Dermis blood vessel endothelial cell (primary cell): ENCODE measurements around the gene CFI. TPM values are rescaled to one million over a fixed set of nuclear protein-coding genes. Genes with fewer than 3 reads are reported as not detected.

ENCODE experiments used
- DNase-seq: peaks from one replicate; pipeline ENCODE4 v3.0.0; 2010
- total RNA-seq: library from RNA; depleted of rRNA; stranded (reverse); fragments of >200 nt; gene quantifications from 2 replicates; pipeline ENCODE4 v1.2.3, GENCODE V29; 2014

Gene CFI
- 94.8 and 132 TPM in 2 replicates for total RNA-seq

DNA sequence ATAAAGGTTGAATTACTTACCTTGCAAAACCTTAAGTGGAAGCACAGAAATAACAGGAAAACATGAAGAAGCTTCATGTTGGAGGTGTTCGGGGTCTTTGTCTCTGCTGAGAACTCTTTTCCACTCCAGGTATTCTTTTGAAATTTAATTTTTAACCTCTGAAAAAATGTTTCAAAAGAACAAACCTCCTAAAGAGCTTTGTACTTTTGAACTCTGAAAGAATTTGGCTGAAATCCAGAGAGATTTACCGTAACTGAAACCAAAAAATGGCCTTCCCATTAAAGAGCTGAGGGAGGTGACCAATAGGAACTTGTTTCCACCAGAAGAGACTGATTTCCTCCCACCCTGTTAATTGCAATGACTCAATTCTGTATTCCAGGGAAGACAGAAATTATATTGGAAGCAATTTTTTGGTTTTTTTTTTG is at the start of gene CFI:
CFI (minus strand) TSS at position 105 of the 425 bp plus-strand sequence; CDS start at position 77, 28 bp downstream.
- peak; percentile 83 for DNase-seq

DNA sequence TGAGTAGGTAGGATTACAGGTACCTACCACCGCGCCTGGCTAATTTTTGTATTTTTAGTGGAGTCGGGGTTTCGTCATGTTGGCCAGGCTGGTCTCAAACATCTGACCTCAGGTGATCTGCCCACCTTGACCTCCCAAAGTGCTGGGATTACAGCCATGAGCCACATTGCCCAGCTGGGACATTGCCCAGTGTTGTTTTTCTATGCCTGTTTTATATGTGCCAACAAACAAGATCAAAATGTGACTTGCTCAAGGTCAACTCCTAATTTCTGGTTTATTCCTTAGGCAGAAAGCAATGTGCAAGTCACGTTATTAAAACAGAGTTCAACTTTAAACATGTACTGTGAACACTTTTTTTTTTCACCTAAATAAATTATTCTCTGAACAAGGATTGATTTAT is 48.8 kb upstream of the CFI start:
- no peak for DNase-seq

- DNase-seq, result no peak
Measured at GRCh38 chr4:109848501-109848900, 46.7 kb upstream of the CFI start.

DNA sequence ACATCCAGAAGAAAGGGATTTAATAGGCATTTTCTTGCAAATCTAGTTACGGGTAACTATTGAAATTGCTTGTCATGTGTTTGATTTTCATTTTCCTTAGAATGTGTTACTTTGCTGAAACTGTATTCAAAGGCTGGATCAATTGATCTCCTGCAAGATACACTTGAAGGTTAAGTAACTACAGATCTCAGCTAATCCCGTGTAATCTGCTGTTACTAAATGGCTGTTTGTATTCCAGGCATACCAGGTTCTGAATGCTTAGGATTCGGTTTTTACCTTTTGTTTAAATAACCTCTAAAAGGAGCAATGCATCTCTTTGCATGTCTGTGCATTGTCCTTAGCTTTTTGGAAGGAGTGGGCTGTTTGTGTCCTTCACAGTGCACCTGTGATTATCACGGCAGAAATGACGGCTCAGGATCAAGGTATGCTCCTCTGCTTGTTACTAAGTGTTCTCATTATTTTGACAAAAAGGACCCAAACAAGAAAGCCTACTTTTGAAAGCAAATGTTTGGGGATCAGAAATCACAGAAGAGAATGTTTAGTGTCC is 46.2 kb upstream of the CFI start, which contains the start of gene LRIT3:
LRIT3 (plus strand) TSS at position 212 of the 547 bp plus-strand sequence; CDS start at position 307, 95 bp downstream.
- DNase-seq, result no peak

GRCh38 chr4:109846395-109847098 is 44.7 kb upstream of the CFI start:
- DNase-seq, result no peak

DNA sequence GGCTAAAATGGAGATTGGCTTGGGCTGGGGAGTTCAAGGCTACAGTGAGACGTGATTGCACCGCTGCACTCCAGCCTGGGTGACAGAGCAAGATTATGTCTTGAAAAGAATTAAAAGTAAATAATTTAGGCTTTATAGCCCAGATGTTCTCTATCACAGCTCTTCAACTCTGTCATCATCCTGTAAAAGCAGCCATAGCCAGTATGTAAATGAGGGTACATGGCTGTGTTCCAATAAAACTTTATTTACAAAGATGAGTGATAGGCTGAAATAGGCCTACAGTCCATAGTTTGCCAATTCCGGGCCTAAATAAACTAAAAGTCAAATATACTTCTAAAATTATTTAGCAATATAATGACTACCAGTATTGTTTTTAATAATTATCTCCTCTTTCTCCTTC is 35.2 kb upstream of the CFI start:
- DNase-seq, result no peak

DNA sequence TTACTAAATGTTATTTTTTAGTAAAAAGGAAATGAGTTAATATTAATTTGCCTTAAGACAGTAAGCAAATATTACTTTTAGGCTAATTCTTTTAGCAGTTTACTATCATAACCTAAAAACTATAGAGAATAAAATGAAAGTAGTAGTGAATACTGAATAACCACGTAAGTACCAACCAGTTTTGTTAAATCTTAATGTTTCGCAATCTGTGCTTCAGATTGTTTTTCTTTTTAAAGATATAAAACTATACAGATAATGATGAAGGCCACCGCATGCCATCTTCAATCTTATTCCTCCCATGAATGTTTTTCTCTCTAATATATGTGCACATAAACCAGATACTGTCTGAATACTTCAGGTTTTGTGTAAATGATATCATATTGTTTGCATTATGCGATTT is 32.0 kb upstream of the CFI start:
- no peak for DNase-seq

DNA sequence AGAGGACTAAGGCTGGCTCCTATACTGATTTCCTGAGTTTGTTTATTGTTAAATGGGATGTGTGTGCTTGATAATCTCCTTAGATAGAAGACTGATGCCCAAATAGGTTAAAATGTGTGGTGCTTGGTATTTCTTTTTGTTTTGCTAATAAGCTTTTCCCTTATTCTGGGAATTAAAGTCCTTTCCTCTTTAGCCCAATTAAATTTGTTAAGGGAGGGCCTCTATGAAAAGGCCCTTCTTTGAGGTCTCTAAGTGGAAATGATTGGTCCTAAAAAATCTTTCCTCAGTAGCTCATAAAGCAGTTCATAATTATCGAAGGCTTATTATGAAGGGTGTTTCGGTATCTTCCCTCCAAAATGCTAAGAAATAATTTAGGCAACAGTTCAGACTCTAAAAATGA is 25.9 kb upstream of the CFI start, which contains the start of gene RRH:
RRH (plus strand) TSS at position 301 of the 400 bp plus-strand sequence; CDS start at position 357, 56 bp downstream.
- DNase-seq, result no peak

GRCh38 chr4:109826719-109827118 is 24.9 kb upstream of the CFI start:
- peak; percentile 43 for DNase-seq

GRCh38 chr4:109821185-109821584 is 19.4 kb upstream of the CFI start:
- no peak for DNase-seq

DNA sequence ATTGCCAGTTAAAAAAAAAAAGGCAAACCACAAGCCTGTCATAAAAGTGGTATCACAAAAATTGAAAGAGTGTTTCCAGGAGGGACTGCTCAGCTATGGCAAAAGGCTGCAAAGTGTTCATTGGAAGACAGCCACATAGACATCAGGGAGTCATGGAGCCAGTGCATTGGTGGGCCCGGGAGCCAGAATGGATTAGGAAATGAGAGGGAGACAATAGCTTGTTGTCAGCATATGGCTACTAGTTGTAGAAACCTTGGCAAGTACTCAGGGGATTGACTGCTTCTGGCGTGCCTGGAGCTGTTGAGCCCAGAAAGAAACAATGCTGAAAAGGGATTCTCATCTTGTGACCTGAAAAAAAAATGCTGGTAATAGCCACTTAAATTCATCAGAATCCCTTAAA is 18.8 kb upstream of the CFI start:
- peak; percentile 21 for DNase-seq

- no peak for DNase-seq
Measured at GRCh38 chr4:109818268-109818667, 16.5 kb upstream of the CFI start.

- no peak for DNase-seq
Measured at GRCh38 chr4:109816894-109817293, 15.1 kb upstream of the CFI start.

DNA sequence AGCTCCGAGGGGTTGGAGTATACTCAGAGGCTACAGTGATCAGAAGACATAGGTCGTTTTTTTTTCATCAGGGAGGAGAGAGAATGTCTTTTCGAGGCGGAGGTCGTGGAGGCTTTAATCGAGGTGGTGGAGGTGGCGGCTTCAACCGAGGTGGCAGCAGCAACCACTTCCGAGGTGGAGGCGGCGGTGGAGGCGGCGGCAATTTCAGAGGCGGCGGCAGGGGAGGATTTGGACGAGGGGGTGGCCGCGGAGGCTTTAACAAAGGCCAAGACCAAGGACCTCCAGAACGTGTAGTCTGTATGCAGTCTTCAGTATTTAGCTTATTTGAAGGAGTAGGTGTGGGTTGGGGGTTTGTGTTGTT is 14.3 kb upstream of the CFI start:
- peak; percentile 20 for DNase-seq

DNA sequence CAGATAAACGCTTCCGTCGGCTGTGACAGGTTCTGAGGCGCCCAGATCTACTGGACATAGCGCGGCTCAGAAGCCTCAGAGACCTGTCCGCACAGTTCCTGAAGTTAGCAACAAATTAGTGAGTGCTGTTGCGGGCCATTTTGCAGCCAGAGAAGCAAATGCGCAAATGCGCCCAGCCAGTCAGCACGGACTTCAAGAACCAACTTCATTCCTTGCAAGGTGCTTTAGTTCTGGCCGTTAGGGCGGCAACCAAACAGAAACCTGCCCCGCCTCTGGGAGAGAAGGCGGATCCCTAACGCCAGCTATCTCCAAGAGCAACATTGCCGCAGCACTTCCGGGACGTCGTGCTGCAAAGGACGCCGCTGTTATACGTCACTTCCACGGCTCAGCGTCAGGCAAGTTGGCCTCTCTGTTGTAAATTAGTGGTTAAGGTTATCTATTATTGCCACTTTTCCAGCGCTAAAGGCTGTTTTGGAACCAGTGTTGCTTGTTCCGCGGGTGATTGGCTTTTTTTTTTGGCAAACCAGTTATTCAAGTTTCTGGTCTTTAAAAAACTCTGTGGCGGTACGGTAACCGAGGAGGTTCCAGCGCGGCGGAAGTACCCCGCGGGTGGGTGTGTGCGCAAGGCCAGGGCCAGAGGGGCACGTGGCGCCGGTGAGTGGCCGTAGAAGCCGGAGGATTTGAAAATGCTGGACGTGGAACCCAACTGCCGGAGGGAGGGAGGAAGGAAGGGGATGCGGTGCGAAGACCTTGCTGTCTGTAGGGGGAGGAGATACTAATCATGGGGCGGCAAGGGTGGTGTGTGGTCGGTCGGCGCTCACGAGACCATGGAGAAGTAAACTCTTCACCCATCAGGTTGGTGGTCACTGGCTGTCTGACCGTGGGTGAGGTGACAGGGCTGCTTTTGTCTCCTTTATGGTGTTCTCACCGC is 13.6 kb upstream of the CFI start, which contains the start of gene GAR1:
GAR1 (plus strand) TSS at position 612 of the 931 bp plus-strand sequence. CDS start 403 bp downstream, outside the sequence.
- DNase-seq, result peak; percentile 96

DNA sequence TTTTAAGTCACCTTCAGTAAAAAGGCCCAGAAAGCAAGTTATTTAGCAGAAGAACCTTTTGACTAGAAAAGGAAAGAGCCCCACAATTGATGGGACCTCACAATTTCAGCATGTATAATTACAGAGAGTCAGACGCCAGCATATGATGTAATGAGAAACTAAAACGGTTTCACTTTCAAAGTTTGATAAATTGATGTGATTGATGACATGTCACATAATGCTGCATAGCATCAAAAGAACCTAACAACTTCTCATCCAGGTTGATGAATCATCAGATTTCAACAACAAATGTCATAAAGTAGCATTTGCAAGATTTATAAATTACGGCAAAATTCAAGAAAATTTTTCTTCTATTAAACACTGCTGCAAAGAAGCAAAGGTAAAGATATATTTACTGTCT is 9.9 kb upstream of the CFI start:
- DNase-seq, result no peak

DNA sequence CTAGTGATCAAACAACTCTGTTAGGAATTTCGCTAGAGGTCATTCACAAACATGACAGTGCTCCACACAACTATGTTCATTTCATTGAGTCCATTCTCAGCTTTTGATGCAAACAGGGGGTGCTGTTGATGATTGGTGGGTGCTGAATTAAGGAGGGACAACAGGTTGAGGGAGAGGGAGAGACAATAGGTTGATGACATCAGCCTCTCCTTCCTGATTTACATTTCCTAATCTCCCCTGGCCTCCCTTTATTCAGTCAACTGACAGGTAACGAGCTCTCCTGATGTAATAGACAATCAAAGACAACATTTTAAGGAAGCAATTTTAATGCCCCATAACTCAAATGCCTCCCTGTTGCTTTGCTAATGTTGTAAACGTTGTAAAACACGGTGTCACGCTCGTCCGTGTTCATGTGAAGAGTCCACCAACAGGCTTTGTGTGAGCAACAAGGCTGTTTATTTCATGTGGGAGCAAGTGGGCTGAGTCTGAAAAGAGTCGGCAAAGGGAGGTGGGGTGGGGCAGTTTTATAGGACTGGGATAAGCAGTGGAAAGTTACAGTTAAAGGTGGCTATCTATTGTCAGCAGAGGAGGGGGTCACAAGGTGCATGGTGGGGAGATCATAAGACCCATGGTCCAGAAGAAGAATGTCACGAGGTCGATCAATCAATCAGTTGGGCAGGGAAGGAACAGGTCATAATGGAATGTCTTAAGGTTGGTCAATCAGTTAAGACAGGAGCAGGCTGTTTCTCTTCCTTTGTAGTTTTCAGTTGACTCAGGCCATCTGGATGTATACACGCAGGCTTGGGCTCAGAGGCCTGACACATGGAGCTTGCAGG is 9.0 kb upstream of the CFI start:
- no peak for DNase-seq

DNA sequence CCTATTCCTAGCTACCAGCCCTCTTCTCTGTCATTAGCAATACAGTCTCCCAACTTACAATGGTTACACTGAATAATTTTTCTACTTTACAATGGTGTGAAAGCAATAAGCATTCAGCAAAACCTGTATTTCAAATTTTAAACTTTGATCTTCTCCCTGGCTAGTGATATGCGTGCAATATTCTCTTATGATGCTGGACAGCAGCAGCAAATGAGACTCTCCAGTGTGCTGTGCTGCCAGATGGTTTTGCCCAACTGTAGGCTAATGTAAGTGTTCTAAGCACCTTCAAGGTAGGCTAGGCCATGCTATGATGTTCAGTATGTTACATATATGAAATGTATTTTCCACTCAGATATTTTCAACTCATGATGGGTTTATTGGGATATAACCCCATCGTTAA is 7.9 kb upstream of the CFI start:
- no peak for DNase-seq

DNA sequence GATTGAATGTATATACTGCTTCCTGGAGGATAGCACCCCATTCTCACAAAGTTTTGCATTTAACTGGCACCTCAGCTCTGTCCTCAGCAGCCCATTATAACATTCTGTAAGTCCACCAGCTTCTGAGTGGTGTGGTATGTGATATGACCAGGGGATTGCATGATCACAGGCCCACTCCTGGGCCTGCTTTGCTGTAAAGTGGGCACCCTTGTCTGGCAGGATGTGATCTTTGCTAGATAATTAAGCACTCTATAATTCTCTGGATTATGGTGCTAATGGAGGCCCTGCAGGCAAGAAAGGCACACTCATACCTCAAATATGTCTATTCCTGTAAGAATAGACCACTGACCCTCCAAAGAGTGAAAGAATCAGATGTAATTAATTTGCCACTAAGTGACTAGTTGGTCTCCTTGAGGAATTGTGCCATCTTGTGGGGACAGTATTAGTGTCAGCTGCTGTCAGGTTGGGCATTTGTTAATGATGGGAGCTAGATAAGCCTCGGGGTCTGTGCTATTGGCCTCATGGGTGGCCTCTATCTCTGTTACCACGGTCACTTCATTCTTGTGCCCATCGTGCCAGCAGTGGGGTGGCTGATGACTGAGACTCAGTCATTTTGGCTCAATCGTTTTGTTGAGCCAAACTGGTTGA is 2.2 kb upstream of the CFI start:
- DNase-seq, result peak; percentile 81

- DNase-seq, result peak; percentile 40
Measured at GRCh38 chr4:109801099-109801789, 555 bp downstream of the CFI start.

GRCh38 chr4:109798866-109799265 is 2.9 kb downstream of the CFI start:
- no peak for DNase-seq
